ENCODE data around the gene COPZ1.
"Not testable (repeated sequence)": the region's sequence is repeated elsewhere in the genome, so short reads cannot be mapped to it uniquely, and the experiment has no call there.

Gene COPZ1

GRCh38 chr12:54354271-54354670, 29.3 kb downstream of the COPZ1 start:
- H3K27me3 ChIP-seq (ENCODE audit: control insufficient read depth in 1 of 2, insufficient read depth in 1 of 2, low read length in 2 of 2); H3K4ac ChIP-seq (ENCODE audit: low read depth in 1 of 2, low read length in 2 of 2); H3K9ac ChIP-seq (ENCODE audit: low read length); H3K23ac ChIP-seq (ENCODE audit: low read length in 2 of 2); H2AK5ac ChIP-seq (ENCODE audit: low read length, severe bottlenecking); H2BK15ac ChIP-seq (ENCODE audit: low read depth, poor library complexity, severe bottlenecking); H3K4me2 ChIP-seq (ENCODE audit: low read length, poor library complexity, severe bottlenecking); H2BK120ac ChIP-seq (ENCODE audit: low read depth, low read length); H2AFZ ChIP-seq (ENCODE audit: low read depth, low read length); H3K27ac ChIP-seq (ENCODE audit: low read length, poor library complexity, severe bottlenecking); H3K9me3 ChIP-seq (ENCODE audit: control insufficient read depth, low read length); H3K14ac ChIP-seq (ENCODE audit: low read length in 2 of 2); H3K79me1 ChIP-seq (replicated peaks; ENCODE audit: low read length, poor library complexity, severe bottlenecking); H3K18ac ChIP-seq (ENCODE audit: low read depth in 1 of 2, low read length in 2 of 2); H3K4me3 ChIP-seq (ENCODE audit: insufficient read depth in 1 of 2, low read depth in 1 of 2, low read length in 2 of 2); H4K8ac ChIP-seq (ENCODE audit: low read length); H4K91ac ChIP-seq (ENCODE audit: low read length); H2BK5ac ChIP-seq (ENCODE audit: low read depth, low read length, poor library complexity, severe bottlenecking); DNase-seq; H2BK12ac ChIP-seq (ENCODE audit: low read length in 2 of 2): not testable (repeated sequence)
- peaks cover 26 to 31% of the 10 kb centered on the region in 2 experiments for H3K36me3 ChIP-seq (ENCODE audit: control insufficient read depth in 1 of 2, insufficient read depth in 2 of 2, low read depth in 1 of 2, low read length in 2 of 2)
- WGBS, result 86% methylated on average over 3 of the region's 7 CpGs
- H3K4me1 ChIP-seq (ENCODE audit: control insufficient read depth, insufficient read depth, low read depth, low read length), result peaks cover 25% of the 10 kb centered on the region

GRCh38 chr12:54355104-54355815, 30.3 kb downstream of the COPZ1 start:
- H3K36me3 ChIP-seq (ENCODE audit: control insufficient read depth in 1 of 2, insufficient read depth in 2 of 2, low read depth in 1 of 2, low read length in 2 of 2), result peaks cover 16 to 24% of the 10 kb centered on the region in 2 experiments
- H3K9me3 ChIP-seq (ENCODE audit: control insufficient read depth, low read length), result no peaks in the 10 kb centered on the region
- H2BK5ac ChIP-seq (ENCODE audit: low read depth, low read length, poor library complexity, severe bottlenecking), result no peak overlapping the region
- no peak overlapping the region for H3K4me3 ChIP-seq (ENCODE audit: insufficient read depth in 1 of 2, low read depth in 1 of 2, low read length in 2 of 2)
- peak overlapping the region; percentile 46 for H2BK15ac ChIP-seq (ENCODE audit: low read depth, poor library complexity, severe bottlenecking)
- 58% methylated on average over 5 of the region's 6 CpGs for WGBS
- no peak overlapping the region for H3K4me2 ChIP-seq (ENCODE audit: low read length, poor library complexity, severe bottlenecking)
- H2BK120ac ChIP-seq (ENCODE audit: low read depth, low read length), result no peak overlapping the region
- no peaks in the 10 kb centered on the region for H3K27me3 ChIP-seq (ENCODE audit: control insufficient read depth in 1 of 2, insufficient read depth in 1 of 2, low read length in 2 of 2)
- no peak overlapping the region for H3K9ac ChIP-seq (ENCODE audit: low read length)
- H3K27ac ChIP-seq (ENCODE audit: low read length, poor library complexity, severe bottlenecking), result no peak overlapping the region
- DNase-seq, result no peak
- H3K18ac ChIP-seq (ENCODE audit: low read depth in 1 of 2, low read length in 2 of 2), result peak overlapping the region in 1 of 2 experiments; percentile 11
- no peak overlapping the region for H3K23ac ChIP-seq (ENCODE audit: low read length in 2 of 2)
- H2AFZ ChIP-seq (ENCODE audit: low read depth, low read length), result no peak overlapping the region
- H4K91ac ChIP-seq (ENCODE audit: low read length), result peak overlapping the region; percentile 63
- H2AK5ac ChIP-seq (ENCODE audit: low read length, severe bottlenecking), result no peak overlapping the region
- peak overlapping the region in 1 of 2 experiments; percentile 11 for H3K14ac ChIP-seq (ENCODE audit: low read length in 2 of 2)
- H3K4ac ChIP-seq (ENCODE audit: low read depth in 1 of 2, low read length in 2 of 2), result peak overlapping the region; percentile 18 to 63
- peaks cover 9% of the 10 kb centered on the region for H3K79me1 ChIP-seq (replicated peaks; ENCODE audit: low read length, poor library complexity, severe bottlenecking)
- H3K4me1 ChIP-seq (ENCODE audit: control insufficient read depth, insufficient read depth, low read depth, low read length), result peaks cover 29% of the 10 kb centered on the region
- H2BK12ac ChIP-seq (ENCODE audit: low read length in 2 of 2), result peak overlapping the region; percentile 51 to 73
- peak overlapping the region; percentile 21 for H4K8ac ChIP-seq (ENCODE audit: low read length)

- H4K8ac ChIP-seq (ENCODE audit: low read length), result peak overlapping the region; percentile 56
- no peaks in the 10 kb centered on the region for H3K9me3 ChIP-seq (ENCODE audit: control insufficient read depth, low read length)
- peak overlapping the region in 1 of 2 experiments; percentile 84 for H3K4ac ChIP-seq (ENCODE audit: low read depth in 1 of 2, low read length in 2 of 2)
- peaks cover 37% of the 10 kb centered on the region for H3K4me1 ChIP-seq (ENCODE audit: control insufficient read depth, insufficient read depth, low read depth, low read length)
- no peak overlapping the region for H3K14ac ChIP-seq (ENCODE audit: low read length in 2 of 2)
- H2BK15ac ChIP-seq (ENCODE audit: low read depth, poor library complexity, severe bottlenecking), result no peak overlapping the region
- peak overlapping the region in 1 of 2 experiments; percentile 60 for H2BK12ac ChIP-seq (ENCODE audit: low read length in 2 of 2)
- H4K91ac ChIP-seq (ENCODE audit: low read length), result no peak overlapping the region
- H3K79me1 ChIP-seq (replicated peaks; ENCODE audit: low read length, poor library complexity, severe bottlenecking), result peaks cover 9% of the 10 kb centered on the region
- H3K23ac ChIP-seq (ENCODE audit: low read length in 2 of 2), result no peak overlapping the region
- WGBS, result 65% methylated on average over 3 of the region's 3 CpGs
- H3K18ac ChIP-seq (ENCODE audit: low read depth in 1 of 2, low read length in 2 of 2), result peak overlapping the region in 1 of 2 experiments; percentile 29
- H3K4me2 ChIP-seq (ENCODE audit: low read length, poor library complexity, severe bottlenecking), result no peak overlapping the region
- peaks cover 6 to 17% of the 10 kb centered on the region in 2 experiments for H3K36me3 ChIP-seq (ENCODE audit: control insufficient read depth in 1 of 2, insufficient read depth in 2 of 2, low read depth in 1 of 2, low read length in 2 of 2)
- no peak overlapping the region for H2BK5ac ChIP-seq (ENCODE audit: low read depth, low read length, poor library complexity, severe bottlenecking)
- no peaks in the 10 kb centered on the region for H3K27me3 ChIP-seq (ENCODE audit: control insufficient read depth in 1 of 2, insufficient read depth in 1 of 2, low read length in 2 of 2)
- no peak overlapping the region for H2AFZ ChIP-seq (ENCODE audit: low read depth, low read length)
- peak overlapping the region; percentile 16 for H2AK5ac ChIP-seq (ENCODE audit: low read length, severe bottlenecking)
- no peak overlapping the region for H3K27ac ChIP-seq (ENCODE audit: low read length, poor library complexity, severe bottlenecking)
- no peak overlapping the region for H3K4me3 ChIP-seq (ENCODE audit: insufficient read depth in 1 of 2, low read depth in 1 of 2, low read length in 2 of 2)
- no peak overlapping the region for H3K9ac ChIP-seq (ENCODE audit: low read length)
- peak; percentile 15 for DNase-seq
- no peak overlapping the region for H2BK120ac ChIP-seq (ENCODE audit: low read depth, low read length)
These were observed 31.3 kb downstream of the COPZ1 start for GRCh38 chr12:54356228-54356627.

- Histone ChIP-seq H2AK5ac (ENCODE audit: low read length, severe bottlenecking) (peak overlapping the region; percentile 49), H3K36me3 (ENCODE audit: control insufficient read depth in 1 of 2, insufficient read depth in 2 of 2, low read depth in 1 of 2, low read length in 2 of 2) (peaks cover 0 to 12% of the 10 kb centered on the region in 2 experiments), H3K14ac (ENCODE audit: low read length in 2 of 2) (peak overlapping the region in 1 of 2 experiments; percentile 18), H3K18ac (ENCODE audit: low read depth in 1 of 2, low read length in 2 of 2) (peak overlapping the region; percentile 64 to 79), H4K91ac (ENCODE audit: low read length) (peak overlapping the region; percentile 83), H2BK120ac (ENCODE audit: low read depth, low read length) (no peak overlapping the region), H2BK5ac (ENCODE audit: low read depth, low read length, poor library complexity, severe bottlenecking) (peak overlapping the region; percentile 5), H2BK12ac (ENCODE audit: low read length in 2 of 2) (peak overlapping the region; percentile 75 to 95), H3K4me2 (ENCODE audit: low read length, poor library complexity, severe bottlenecking) (no peak overlapping the region), H2BK15ac (ENCODE audit: low read depth, poor library complexity, severe bottlenecking) (peak overlapping the region; percentile 30), H4K8ac (ENCODE audit: low read length) (peak overlapping the region; percentile 12), H3K9me3 (ENCODE audit: control insufficient read depth, low read length) (no peaks in the 10 kb centered on the region), H3K4me3 (ENCODE audit: insufficient read depth in 1 of 2, low read depth in 1 of 2, low read length in 2 of 2) (no peak overlapping the region), H3K79me1 (replicated peaks; ENCODE audit: low read length, poor library complexity, severe bottlenecking) (peaks cover 9% of the 10 kb centered on the region), H3K27ac (ENCODE audit: low read length, poor library complexity, severe bottlenecking) (no peak overlapping the region), H2AFZ (ENCODE audit: low read depth, low read length) (no peak overlapping the region), H3K4me1 (ENCODE audit: control insufficient read depth, insufficient read depth, low read depth, low read length) (peaks cover 35% of the 10 kb centered on the region), H3K9ac (ENCODE audit: low read length) (no peak overlapping the region), H3K27me3 (ENCODE audit: control insufficient read depth in 1 of 2, insufficient read depth in 1 of 2, low read length in 2 of 2) (no peaks in the 10 kb centered on the region), H3K23ac (ENCODE audit: low read length in 2 of 2) (no peak overlapping the region), H3K4ac (ENCODE audit: low read depth in 1 of 2, low read length in 2 of 2) (peak overlapping the region; percentile 73 to 74)
- WGBS, result 59% methylated on average over 1 of the region's 4 CpGs
- DNase-seq, result peak; percentile 48
These were observed 32.0 kb downstream of the COPZ1 start for GRCh38 chr12:54356951-54357356.
